HG03439 (cell line): ENCODE measurements around the gene RCHY1.

Experiments
- ATAC-seq: cut with Tn5 transposase; IDR thresholded peaks from one replicate; pipeline ENCODE4 v1.9.1; 2021; ENCODE audit warnings: mild to moderate bottlenecking, moderate library complexity; ENCODE audit not compliant: unreplicated experiment

Gene RCHY1

GRCh38 chr4:75429208-75429607 lies 85.0 kb downstream of the RCHY1 start:
- ATAC-seq: no peak
